NCI-H1092 treated with DMSO at 0.1 percent for 48 hours (cell line): ENCODE measurements around the gene RADX.
A peak's percentile ranks its signal among the peaks of the same experiment; 100 is the strongest.

ENCODE experiments used
- DNase-seq: peaks from one replicate; lab custom pipeline; 2025; lab: John Stamatoyannopoulos, UW

The RADX gene

DNA sequence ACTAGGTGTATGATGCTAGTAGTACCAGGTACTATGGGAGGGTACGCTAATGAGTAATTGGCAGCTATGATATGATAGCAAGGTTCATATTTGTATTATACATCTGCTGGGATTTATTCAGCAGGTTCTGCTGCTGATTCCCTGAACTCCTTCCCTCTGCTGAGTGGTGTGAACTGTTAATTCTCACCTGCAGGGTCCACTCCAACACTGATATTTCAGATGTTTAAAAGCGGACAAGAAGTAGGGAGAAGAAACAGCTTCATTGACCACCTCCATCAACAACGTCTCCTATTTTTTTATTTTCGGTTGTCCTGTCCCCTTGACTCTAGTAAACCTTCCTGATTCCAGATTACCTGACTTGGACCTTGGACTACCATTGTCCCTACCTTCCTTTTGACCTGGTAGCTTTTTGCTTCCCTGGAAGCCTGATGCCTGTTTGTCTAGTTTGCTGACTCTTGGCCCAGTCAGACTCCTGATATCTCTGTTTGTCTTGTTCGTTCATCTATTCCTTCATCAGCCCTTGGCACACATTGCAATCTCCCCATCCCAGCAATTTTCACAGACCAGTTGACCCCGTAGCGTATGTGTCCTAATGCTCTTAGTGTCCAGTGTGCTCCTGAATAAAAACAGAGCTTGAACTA is 80.8 kb downstream of the RADX start:
- no peak for DNase-seq

DNA sequence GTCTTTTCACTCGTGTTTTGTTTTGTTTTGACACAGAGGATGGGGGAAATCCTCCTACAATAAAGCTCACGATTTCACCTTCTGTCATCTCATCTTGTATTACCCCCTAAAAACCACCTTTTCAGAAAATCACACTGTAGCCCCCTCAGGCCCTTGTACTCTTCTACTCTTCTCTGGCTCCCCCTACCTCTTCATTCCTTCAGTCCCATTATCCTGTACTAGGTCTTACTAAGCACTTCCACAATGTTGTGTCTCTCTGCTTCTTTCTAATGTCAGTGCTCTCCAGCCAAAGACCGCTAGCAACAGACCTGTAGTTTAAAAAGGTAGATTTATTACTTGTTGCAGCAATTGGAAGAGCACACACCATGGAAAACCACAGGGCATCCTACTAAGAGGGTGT is 84.7 kb downstream of the RADX start:
- no peak for DNase-seq

- DNase-seq, result no peak
Measured at GRCh38 chrX:106698693-106699092, 86.9 kb downstream of the RADX start.

GRCh38 chrX:106702636-106703035 is 90.9 kb downstream of the RADX start:
- no peak for DNase-seq

GRCh38 chrX:106706466-106706865 is 94.7 kb downstream of the RADX start:
- DNase-seq, result no peak

GRCh38 chrX:106707771-106708454 is 96.1 kb downstream of the RADX start:
- DNase-seq, result no peak

DNA sequence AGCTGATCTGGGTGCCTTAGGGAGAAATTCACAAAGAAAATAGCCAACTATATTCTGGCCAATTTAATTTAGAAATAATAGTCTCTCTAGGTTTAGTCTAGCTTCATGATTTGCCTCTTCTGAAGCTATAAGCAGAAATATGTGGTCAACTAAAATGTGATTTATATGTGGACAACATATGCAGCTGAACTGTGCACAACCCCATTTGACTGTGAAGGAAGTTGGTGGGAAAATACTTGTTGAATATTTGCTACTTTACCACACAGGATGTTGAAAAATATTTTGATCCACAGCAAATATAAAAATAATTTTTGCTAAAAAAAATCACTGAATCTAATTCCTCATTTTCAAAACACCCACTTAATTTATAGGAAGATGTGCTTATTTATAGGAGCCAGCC is 99.0 kb downstream of the RADX start:
- no peak for DNase-seq

- no peak for DNase-seq
Measured at GRCh38 chrX:106711375-106711774, 99.6 kb downstream of the RADX start.

DNA sequence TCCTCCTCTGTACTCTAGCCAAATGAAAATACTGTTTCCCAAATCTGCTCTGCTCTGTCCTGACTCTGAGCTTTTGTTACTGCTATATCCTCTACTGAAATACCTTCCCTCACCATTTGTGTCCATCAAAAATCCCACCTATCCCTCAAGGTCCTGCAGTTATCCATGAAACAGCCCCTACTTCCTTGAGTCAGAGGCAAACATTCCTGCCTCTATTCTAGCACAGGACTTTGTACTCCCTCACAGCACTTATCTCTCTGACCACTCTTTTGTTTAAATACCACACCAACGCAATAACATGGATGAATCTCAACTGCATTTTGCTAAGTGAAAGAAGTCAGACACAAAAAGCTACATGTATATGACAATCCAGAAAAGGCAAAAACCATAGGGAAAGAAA is 104.2 kb downstream of the RADX start:
- no peak for DNase-seq

GRCh38 chrX:106716463-106716862 is 104.7 kb downstream of the RADX start:
- DNase-seq, result no peak

DNA sequence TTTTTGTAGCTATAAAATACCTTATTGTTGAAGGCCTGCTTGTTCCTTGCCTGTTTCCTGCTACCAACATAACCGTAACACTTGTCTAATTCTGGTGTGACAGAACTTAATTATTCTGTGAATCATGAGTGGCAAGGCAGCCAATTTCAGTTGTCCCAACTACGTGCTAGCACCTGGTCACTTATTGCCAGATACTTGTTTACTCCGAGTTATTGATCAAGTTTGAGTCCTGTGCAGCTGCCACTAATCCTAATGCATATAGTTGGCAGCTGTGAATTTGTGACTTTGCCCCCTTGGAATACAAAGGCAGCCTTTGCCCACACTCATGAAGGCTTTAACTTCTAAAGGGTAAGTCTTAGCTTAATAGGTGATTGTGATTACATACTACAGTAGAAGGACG is 106.9 kb downstream of the RADX start:
- DNase-seq, result no peak

GRCh38 chrX:106725931-106726330 is 114.2 kb downstream of the RADX start:
- DNase-seq, result no peak

GRCh38 chrX:106726485-106727437 is 115.0 kb downstream of the RADX start, which contains the start of gene RNF128:
Gene RNF128, plus strand, starts transcription at chrX:106726701. Its CDS starts 213 bp downstream, at chrX:106726914.
- peak; percentile 30 for DNase-seq

GRCh38 chrX:106728337-106728736 is 116.6 kb downstream of the RADX start:
- DNase-seq, result no peak
